ENCODE data around the gene IRAK2.

Gene IRAK2

DNA sequence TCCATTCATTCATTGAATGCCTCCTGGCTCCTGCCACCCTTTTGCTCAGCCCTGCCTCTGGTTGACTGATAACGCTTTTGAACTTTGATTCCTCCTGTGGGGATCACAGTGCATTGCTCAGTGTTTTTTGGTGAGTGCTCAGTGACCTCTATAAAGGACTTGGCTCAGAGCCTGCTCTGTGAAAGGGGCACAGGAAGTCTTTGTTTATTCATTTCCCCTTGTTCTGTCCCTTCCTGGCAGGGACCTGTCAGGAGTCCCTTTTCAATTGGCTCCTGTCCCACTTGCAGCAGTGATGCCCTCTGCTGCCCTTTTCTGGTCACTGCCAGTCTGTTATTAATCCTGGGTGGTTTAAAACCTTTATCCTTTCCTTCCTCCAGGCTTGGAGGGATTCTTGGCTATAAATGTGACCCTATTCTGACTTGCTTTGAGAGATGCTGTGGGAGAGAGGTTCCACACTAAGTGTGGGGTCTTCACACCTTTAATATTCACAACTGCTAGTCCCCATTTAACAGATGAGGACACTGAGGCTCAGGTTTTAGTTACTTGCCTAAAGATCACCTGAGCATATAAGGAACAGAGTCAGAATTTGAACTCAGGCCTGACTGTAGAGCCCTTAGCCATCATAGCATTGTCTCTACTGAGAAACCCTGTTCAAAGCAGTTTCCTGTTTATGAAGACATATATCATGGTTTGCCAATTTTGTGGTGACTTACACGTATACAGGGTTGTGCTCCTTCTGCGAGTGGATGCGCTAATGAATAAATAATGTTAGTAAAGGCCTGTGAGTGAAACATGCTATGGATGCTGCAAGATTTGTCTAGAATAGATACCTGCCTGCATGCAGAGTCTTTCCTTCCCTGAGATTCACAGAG, 60.3 kb downstream of the IRAK2 start:
- DNase-seq = peak; percentile 51

GRCh38 chr3:10226293-10226692, 61.6 kb downstream of the IRAK2 start:
- DNase-seq = no peak

DNA sequence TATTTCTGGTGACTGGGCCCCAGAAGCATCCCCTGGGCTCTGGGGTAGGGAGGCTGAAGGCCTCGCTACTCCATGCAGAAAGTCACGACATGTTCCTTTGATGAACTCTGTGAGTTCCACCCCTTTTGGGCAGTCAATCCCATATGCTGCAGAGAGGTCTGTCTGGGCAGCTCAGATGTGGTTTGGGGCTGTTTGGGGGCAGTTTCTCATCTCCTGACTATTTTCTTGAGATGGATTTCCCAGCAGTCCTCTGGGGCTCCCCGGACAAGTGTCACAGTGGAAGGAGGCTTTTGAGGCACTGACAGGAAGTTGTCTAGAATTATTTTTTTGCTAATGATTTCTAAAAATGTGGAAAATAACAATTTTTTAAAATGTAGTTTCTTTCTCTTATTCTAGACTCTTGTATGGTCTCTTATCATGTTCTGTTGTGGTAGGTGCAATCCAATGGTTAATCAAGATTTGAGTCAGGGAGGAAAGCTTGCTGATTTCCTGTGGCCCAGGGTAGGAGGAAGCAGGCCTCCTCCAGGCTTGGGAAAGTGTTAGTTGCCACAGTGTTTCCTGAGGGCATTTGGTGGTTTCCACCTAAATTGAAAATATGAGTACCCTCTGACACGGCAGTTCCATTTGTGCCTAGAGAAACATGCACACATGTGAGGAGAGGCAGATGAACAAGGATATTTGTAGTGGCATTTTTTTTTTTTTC, 63.7 kb downstream of the IRAK2 start:
- DNase-seq = no peak

DNA sequence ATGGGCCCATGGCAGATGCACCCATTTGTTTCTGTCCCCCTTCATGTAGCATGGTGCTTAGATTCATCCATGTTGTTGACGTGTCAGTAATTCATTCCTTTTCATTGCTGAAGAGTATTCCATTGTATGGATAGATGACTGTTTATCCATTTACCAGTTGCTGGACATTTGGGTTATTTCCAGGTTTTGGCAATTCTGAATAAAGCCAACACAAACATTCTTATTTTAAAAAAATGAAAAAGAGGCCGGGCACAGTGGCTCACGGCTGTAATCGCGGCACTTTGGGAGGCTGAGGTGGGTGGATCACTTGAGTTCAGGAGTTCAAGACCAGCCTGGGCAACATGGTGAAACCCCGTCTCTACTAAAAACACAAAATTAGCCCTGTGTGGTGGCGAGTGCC, 64.9 kb downstream of the IRAK2 start:
- no peak for DNase-seq

DNA sequence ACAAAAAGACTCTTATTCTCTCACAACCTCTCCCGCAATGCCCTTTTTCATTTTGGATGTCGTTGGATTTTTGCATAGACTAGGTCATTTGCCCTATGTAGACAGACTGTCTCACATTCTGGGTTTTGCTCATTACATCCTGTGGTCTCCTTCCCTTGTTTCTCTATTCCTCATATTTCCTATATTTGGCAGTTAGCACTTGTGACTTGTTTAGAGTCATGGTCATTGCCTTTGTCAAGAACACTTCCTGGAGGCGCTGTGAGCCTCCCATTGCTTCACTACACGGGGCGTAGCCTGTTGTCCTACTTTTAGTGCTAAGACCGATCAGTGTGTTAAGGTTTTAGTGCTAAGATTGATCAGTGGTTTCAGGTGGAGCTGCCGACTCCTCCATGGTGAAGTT, 67.4 kb downstream of the IRAK2 start:
- no peak for DNase-seq

GRCh38 chr3:10233988-10234387, 69.3 kb downstream of the IRAK2 start:
- no peak for DNase-seq

DNA sequence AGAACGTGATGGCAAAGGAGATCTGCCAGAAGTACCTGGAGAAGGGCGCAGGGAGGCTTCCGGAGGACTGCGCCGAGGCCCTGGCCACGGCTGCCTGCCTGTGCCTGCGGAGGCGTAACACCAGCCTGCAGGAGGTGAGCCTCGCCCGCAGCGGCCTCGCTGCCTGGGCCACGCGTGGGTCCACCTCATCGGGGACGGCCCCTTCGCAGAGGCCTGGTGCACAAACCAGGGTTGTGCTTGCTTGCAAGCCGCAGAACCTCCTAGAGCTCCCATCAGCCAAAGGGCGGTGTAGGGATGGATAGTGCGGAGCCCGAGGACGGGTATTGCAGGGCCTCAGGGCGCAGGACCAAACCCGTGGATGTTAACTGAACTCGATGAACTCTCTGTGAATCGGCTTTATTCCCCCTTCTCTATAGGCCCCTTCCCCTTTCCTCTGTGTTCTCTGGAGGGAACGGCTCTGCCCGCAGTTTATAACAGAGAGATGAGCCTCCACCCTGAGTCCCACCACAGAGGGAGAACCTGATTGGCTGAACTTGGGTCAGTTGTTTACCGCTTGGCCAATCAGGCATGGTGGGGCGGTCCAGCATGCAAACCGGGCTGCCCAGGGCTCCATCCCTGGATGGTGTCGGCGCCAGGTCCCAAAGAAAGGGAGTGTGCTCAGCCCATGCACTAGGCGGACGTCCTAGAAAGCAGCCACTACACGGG, 70.0 kb downstream of the IRAK2 start:
- no peak for DNase-seq

DNA sequence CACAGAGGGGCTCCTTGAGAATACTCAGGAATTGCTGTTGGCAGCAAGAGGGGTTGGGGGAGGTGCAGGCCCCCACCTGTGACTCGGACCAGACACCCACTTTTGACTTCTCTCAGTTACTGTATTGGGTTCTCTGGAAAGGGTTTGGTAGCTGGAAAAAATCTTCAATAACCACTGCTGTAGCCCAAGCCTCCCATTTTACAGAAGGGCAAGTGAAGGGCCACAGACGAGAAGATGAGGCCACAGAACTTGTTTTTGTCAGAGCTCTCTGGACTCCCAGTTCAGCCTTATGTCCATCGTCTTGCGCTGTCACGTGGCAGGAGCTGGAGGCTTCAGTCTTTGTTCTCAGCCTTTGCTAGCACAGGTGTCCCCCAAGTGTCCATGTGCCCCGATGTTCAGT, 70.8 kb downstream of the IRAK2 start:
- DNase-seq = no peak

- no peak for DNase-seq
These were observed 73.8 kb downstream of the IRAK2 start for GRCh38 chr3:10238345-10239183.

GRCh38 chr3:10240799-10241198, 76.1 kb downstream of the IRAK2 start:
- no peak for DNase-seq

- DNase-seq = peak; percentile 65
These were observed 77.7 kb downstream of the IRAK2 start for GRCh38 chr3:10242182-10243065.

DNA sequence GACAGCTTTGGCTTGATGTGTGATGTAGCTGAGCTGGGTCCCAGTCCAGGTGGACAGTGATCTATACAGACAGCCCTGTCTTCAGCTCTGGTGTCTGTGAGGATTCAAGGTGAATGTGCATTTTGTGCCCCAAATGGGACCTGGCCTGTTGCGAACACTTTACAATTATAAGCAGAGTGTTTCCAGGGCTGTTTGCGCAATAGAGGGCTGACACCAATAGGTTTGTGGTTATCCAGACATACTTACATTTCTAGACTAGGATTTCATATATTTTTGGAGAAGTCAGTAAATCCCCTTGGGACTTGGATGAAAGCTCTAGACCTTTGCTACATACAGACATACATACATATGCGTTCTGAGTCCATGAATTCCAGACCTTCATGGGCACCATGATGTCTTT, 79.3 kb downstream of the IRAK2 start:
- no peak for DNase-seq

DNA sequence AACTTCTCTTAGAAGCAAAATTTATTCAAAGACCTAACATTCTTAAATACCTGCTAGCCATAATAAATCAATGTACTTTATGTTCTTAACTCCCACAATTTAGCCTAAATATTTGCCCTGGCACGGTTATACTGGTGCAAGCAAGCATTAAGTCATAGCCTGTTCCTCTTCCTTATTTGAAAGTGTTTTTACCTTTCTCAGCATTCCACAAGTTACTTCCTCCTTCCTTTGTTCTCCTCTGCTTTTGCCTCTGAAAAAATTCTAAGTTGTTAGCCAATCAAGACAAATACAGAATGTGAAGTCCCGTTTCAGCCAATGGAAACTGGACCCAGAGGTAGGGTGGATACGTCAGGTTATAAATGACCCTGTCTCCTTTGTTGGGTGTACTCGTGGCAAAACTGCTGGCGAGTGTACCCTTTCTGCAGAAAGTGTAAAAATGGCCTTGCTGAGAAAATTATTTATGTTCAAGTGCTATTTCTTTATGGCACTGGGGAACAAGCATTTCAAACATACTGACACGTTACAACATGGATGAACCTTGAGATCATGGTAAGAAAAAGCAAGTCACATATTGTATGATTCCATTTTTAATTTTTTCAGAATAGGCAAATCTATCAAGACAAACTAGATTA, 80.5 kb downstream of the IRAK2 start:
- no peak for DNase-seq

DNA sequence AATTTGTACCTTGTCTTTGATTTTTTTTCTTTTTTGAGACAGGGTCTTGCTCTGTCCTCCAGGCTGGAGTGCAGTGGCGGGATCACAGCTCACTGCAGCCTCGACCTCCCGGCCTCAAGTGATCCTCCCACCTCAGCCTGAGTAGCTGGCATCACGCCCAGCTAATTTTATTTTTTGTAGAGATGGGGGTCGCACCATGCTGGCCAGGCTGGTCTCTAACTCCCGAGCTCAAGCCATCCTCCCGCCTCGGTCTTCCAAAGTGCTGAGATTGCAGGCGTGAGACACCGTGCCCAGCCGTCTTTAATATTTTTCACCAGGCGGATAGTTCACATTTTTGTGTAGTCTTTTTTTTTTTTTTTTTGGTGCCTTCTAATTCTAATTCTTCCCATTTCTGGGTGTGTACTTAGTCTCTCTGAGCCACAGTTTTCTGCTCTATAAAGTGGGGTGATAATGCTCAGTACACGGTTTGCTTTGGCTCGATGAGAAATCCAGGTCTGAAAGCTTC, 83.0 kb downstream of the IRAK2 start:
- no peak for DNase-seq

- DNase-seq = peak; percentile 91
These were observed 83.7 kb downstream of the IRAK2 start, which contains the start of gene TATDN2 for GRCh38 chr3:10248184-10248983. Gene TATDN2 (plus strand): TSS chr3:10248459. CDS start chr3:10249201, 742 bp downstream.

DNA sequence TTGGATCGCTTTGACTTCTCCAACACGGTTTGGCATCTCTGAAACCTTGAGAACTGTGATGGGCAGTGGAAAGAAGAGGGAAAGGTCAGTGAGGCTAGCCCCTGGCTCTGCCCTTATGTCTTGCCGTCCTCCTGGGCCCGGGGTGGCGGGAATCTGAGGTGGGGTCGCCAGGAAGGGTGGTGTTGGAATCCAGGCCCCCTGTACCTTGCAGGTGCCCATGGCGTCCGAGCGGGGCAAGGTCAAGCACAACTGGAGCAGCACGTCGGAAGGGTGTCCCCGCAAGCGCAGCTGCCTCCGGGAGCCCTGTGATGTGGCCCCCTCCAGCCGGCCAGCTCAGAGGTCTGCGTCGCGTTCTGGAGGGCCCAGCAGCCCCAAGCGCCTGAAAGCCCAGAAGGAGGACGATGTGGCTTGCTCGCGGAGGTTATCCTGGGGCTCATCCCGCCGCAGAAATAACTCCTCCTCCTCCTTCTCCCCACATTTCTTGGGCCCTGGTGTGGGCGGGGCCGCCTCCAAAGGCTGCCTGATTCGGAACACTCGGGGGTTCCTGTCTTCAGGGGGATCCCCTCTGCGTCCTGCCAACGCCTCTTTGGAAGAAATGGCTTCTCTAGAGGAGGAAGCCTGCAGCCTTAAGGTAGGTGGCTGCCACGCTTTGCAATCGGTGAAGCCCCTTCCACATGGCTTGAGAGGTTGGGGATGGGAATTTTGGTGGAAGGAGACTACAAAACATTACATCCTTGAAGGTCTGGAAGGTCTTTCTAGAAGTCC, 84.4 kb downstream of the IRAK2 start:
- peak; percentile 25 for DNase-seq

DNA sequence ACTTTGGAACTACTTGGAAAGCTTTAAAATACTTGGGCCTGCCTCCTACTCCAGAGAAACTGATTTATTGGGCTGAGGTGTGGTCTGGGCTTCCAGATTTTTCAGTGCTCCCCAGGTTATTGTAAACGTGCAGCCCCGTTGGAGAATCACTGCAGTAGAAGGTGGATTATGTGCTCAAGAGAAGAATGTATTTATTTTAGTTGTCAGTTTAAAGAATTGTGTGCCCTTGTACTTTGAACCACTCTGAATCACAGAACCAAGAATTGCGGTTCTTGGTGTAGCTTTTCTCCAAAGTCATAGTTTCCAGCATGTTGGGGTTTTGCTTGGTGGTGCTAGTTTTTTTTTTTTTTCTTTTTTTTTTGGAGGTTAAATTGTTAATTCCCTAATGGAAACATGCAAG, 85.1 kb downstream of the IRAK2 start:
- no peak for DNase-seq

DNA sequence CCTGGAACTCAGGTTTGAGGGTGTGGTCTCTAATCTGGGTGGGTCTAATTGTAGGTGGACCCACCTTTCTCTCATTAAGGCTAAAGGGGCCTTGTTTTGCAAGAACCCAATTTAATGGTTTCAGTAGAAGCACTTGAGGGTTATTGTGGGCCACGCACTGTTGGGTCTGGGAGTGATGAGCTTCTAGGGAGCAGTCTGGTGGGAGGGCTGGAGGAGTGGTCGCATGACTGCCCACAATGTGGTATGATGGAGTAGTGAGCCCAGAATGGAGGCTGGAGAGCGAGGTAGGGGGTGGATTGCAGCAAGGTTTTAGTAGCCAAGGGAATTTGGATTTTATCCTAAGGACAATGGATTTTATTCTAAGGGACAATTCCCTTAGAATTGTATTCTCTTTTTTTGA, 86.3 kb downstream of the IRAK2 start:
- DNase-seq = no peak

DNA sequence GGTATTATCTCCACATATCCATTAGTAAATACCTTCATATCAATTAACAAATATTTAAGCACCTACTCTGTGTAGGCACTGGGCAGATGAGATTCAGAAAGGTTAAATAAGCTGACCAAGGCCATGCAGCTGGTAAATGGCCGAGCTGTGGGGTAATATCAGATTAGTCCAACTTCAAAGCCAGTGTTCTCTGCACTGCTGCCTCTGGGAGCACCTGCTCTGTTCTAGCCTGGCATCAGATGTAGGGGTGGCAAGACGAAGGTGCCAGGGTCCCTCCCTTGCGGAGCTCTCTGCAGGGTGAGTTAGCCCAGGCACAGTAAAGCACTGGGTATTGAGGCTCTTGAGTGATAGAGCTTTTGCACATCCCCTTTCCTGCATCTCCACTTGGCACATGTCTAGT, 89.0 kb downstream of the IRAK2 start:
- no peak for DNase-seq
